AG10803 (cell line): Measurements from ENCODE around the gene FAIM2.

ENCODE experiments used
- DNase-seq: peaks from one replicate; pipeline ENCODE4 v3.0.0; 2010; ENCODE audit warnings: low read depth
- H3K4me3 ChIP-seq: 2 replicates; pipeline ENCODE4 v1.5.1; 2011; ENCODE audit warnings: mild to moderate bottlenecking, low read length, control low read depth
- CTCF ChIP-seq: conservative IDR thresholded peaks from 2 replicates; pipeline ENCODE4 v1.5.1; 2011; ENCODE audit warnings: mild to moderate bottlenecking, low read length, control low read depth, inconsistent platforms

The FAIM2 gene

GRCh38 chr12:49944046-49944445, 40.3 kb upstream of the FAIM2 start:
- DNase-seq: no peak
- no peak overlapping the region for H3K4me3 ChIP-seq

GRCh38 chr12:49943625-49943960, 39.9 kb upstream of the FAIM2 start:
- H3K4me3 ChIP-seq: no peak overlapping the region
- TF ChIP-seq CTCF: no peak
- no peak for DNase-seq

More at GRCh38 chr12:49944046-49944445, 40.3 kb upstream of the FAIM2 start:
- TF ChIP-seq CTCF: no peak

GRCh38 chr12:49942921-49943624, 39.4 kb upstream of the FAIM2 start:
- DNase-seq: no peak
- no peak overlapping the region for H3K4me3 ChIP-seq
- TF ChIP-seq CTCF: no peak

- TF ChIP-seq CTCF: no peak
- DNase-seq: no peak
- no peak overlapping the region for H3K4me3 ChIP-seq
Observed at GRCh38 chr12:49942512-49942893, 38.8 kb upstream of the FAIM2 start.

- no peak for DNase-seq
- no peak overlapping the region for H3K4me3 ChIP-seq
- no peak for TF ChIP-seq CTCF
Observed at GRCh38 chr12:49941556-49942511, 38.1 kb upstream of the FAIM2 start.

- H3K4me3 ChIP-seq: no peak overlapping the region
- no peak for TF ChIP-seq CTCF
- DNase-seq: no peak
Observed at GRCh38 chr12:49939707-49940106, 36.0 kb upstream of the FAIM2 start.

GRCh38 chr12:49939307-49939706, 35.6 kb upstream of the FAIM2 start:
- TF ChIP-seq CTCF: no peak
- H3K4me3 ChIP-seq: no peak overlapping the region
- DNase-seq: no peak
